GM12878 (cell line): Measurements from ENCODE around the gene UXS1. TPM values are rescaled to one million over a fixed set of nuclear protein-coding genes. Genes with fewer than 3 reads are reported as not detected.

ENCODE experiments used
- ATAC-seq: fragments of 200-7000 bp; cut with Tn5 transposase; 3 replicates; pipeline ENCODE4 v1.9.1; 2020; ENCODE audit warnings: mild to moderate bottlenecking, moderate library complexity
- BruUV-seq: library from RNA; stranded (reverse); fragments of 400-500 nt; replicated peaks from 2 replicates; lab custom pipeline; 2021; lab: Mats Ljungman, UMichigan
- CTCF ChIA-PET: fragments of 300-600 bp; sonication (Branson Sonifier 250); formaldehyde crosslinking; extraction: SDS; loops from one replicate; lab custom pipeline; 2021; ENCODE audit warnings: inconsistent platforms; lab: Yijun Ruan, JAX
- POLR2A ChIA-PET: fragments of 350-600 bp; formaldehyde crosslinking; extraction: SDS; loops from one replicate; lab custom pipeline; 2021; ENCODE audit warnings: inconsistent platforms; lab: Charles Lee
- RAD21 ChIA-PET: fragments of 300-600 bp; sonication (Branson Sonifier 250); formaldehyde crosslinking; loops from one replicate; lab custom pipeline; 2023; ENCODE audit warnings: antibody characterized with exemption; ENCODE audit not compliant: unreplicated experiment; lab: Charles Lee
- SMC1A ChIA-PET: fragments of 300-600 bp; sonication (Branson Sonifier 250); formaldehyde crosslinking; loops from one replicate; lab custom pipeline; 2023; ENCODE audit not compliant: unreplicated experiment, uncharacterized antibody; lab: Charles Lee
- DNase-seq: peaks from one replicate; pipeline ENCODE4 v3.0.0-alpha.2; 2011; ENCODE audit warnings: low read depth, low spot score
- FAIRE-seq: peaks from 3 replicates; lab custom pipeline; 2011; peaks lifted over from hg19 to GRCh38; lab: Jason Lieb, UNC
- H2AFZ ChIP-seq: 2 replicates; pipeline ENCODE4 v1.6.0; 2011; ENCODE audit warnings: low read depth, low read length, control low read depth; ENCODE audit not compliant: control insufficient read depth
- H3K27ac ChIP-seq: 2 replicates; pipeline ENCODE4 v1.5.1; 2011; ENCODE audit warnings: control low read depth; ENCODE audit not compliant: control insufficient read depth, insufficient read depth
- H3K27me3 ChIP-seq, 2 experiments: replicated peaks in 1 of 2; 2 replicates each; pipeline versions ENCODE4 v1.6.0 to v1.6.1; 2011; ENCODE audit warnings: low read length in 1 of 2; ENCODE audit not compliant: control insufficient read depth in 2 of 2, insufficient read depth in 2 of 2
- H3K36me3 ChIP-seq, 2 experiments: 2 replicates each; pipeline ENCODE4 v1.5.1; 2011; ENCODE audit warnings: low read length in 1 of 2; ENCODE audit not compliant: control insufficient read depth in 2 of 2, insufficient read depth in 2 of 2
- H3K4me1 ChIP-seq: 2 replicates; pipeline ENCODE4 v1.6.1; 2011; ENCODE audit warnings: mild to moderate bottlenecking, low read length, moderate library complexity, mixed read lengths; ENCODE audit not compliant: control insufficient read depth, insufficient read depth
- H3K4me2 ChIP-seq: 2 replicates; pipeline ENCODE4 v1.6.0; 2011; ENCODE audit warnings: control low read depth; ENCODE audit not compliant: control insufficient read depth, insufficient read depth
- H3K4me3 ChIP-seq: fragments of 200-600 bp; sonication (generic); 2 replicates; pipeline ENCODE4 v1.5.1; 2016
- H3K79me2 ChIP-seq: 2 replicates; pipeline ENCODE4 v1.6.0; 2011; ENCODE audit warnings: low read length; ENCODE audit not compliant: control insufficient read depth, insufficient read depth
- H3K9ac ChIP-seq: 2 replicates; pipeline ENCODE4 v1.8.0; 2011; ENCODE audit warnings: low read length, control low read depth, mixed read lengths; ENCODE audit not compliant: control insufficient read depth, insufficient read depth
- H3K9me3 ChIP-seq: replicated peaks from 3 replicates; pipeline ENCODE4 v1.5.1; 2011; ENCODE audit warnings: mild to moderate bottlenecking, low read length; ENCODE audit not compliant: control insufficient read depth, insufficient read depth
- H4K20me1 ChIP-seq: 2 replicates; pipeline ENCODE4 v1.6.0; 2011; ENCODE audit not compliant: control insufficient read depth, insufficient read depth
- CEBPZ ChIP-seq: fragments of 150-350 bp; IDR thresholded peaks from 2 replicates; pipeline ENCODE4 v1.6.1; 2016; ENCODE audit warnings: low read depth, low read length
- CTCF ChIP-seq, 3 experiments: IDR thresholded peaks in 2 of 3; conservative IDR thresholded peaks in 1 of 3; 2 replicates each; pipeline ENCODE4 v1.5.1; 2011; ENCODE audit warnings: low read depth in 3 of 3, low read length in 3 of 3, mild to moderate bottlenecking in 3 of 3, control low read depth in 2 of 3, moderate library complexity in 2 of 3, inconsistent platforms in 1 of 3, mixed read lengths in 1 of 3; ENCODE audit not compliant: control insufficient read depth in 2 of 3, insufficient read depth in 1 of 3; ENCODE audit errors: extremely low read depth in 1 of 3
- MYB ChIP-seq: fragments of 150-350 bp; IDR thresholded peaks from 2 replicates; pipeline ENCODE4 v1.6.1; 2014; ENCODE audit warnings: mild to moderate bottlenecking, low read depth, low read length, borderline replicate concordance
- PML ChIP-seq: IDR thresholded peaks from 2 replicates; pipeline ENCODE4 v1.6.1; 2012; ENCODE audit warnings: low read length, inconsistent platforms
- RAD21 ChIP-seq: IDR thresholded peaks from 2 replicates; pipeline ENCODE4 v1.6.1; 2011; ENCODE audit warnings: mild to moderate bottlenecking, low read depth, low read length, moderate library complexity; ENCODE audit not compliant: insufficient read depth
- SMARCA5 ChIP-seq: fragments of 450-650 bp; IDR thresholded peaks from 2 replicates; pipeline ENCODE4 v1.6.1; 2017; ENCODE audit warnings: mild to moderate bottlenecking
- SMC3 ChIP-seq: IDR thresholded peaks from 2 replicates; pipeline ENCODE4 v1.6.1; 2011; ENCODE audit warnings: low read length, improper control_type of control experiment, borderline replicate concordance
- ZBTB11 ChIP-seq: fragments of 450-650 bp; formaldehyde crosslinking; IDR thresholded peaks from 2 replicates; pipeline ENCODE4 v1.5.0; 2022; ENCODE audit warnings: mild to moderate bottlenecking, missing genetic modification characterization
- WGBS: methylation state at CpG from one replicate; pipeline ENCODE4 v1.1.6; 2016; ENCODE audit warnings: low lambda C conversion rate; ENCODE audit not compliant: insufficient replicate concordance, insufficient coverage; ENCODE audit errors: missing lambda C conversion rate; 5-methylcytosine and 5-hydroxymethylcytosine counted together
- in situ Hi-C: fragments of 300-500 bp; cut with MboI; formaldehyde crosslinking; loops from 9 replicates; pipeline ENCODE4 v1.14.3; 2018; ENCODE audit warnings: mixed read lengths
- intact Hi-C: fragments of 100-400 bp; cut with micrococcal nuclease; formaldehyde crosslinking; loops from one replicate; pipeline ENCODE4 v1.14.2; 2022; ENCODE audit not compliant: unreplicated experiment
- polyA plus RNA-seq, 11 experiments: library from polyadenylated mRNA; depleted of rRNA in 4 of 11; unstranded in 6 of 11; stranded (reverse) in 5 of 11; fragments of >200 nt; fragmentation: Nextera tagmentation in 4 of 11; fragmentation: Illumina TruSeq in 1 of 11; extraction: Ambion mirVana in 4 of 11; extraction: Trizol in 1 of 11; gene quantifications; 1 replicate in 1 of 11; 2 replicates in 10 of 11; pipeline versions ENCODE4 v1.2.1 to v1.2.3, GENCODE V29; 2011 to 2016; ENCODE audit warnings: inconsistent platforms in 2 of 11, missing spikeins in 2 of 11, low read depth in 1 of 11
- total RNA-seq, 4 experiments: library from RNA; depleted of rRNA in 3 of 4; stranded (reverse); fragments of >200 nt in 3 of 4; fragmentation: Illumina TruSeq in 1 of 4; extraction: Trizol in 1 of 4; gene quantifications; 2 replicates each; pipeline versions ENCODE4 v1.2.1 to v1.2.3, GENCODE V29; 2013 to 2021

UXS1 gene
- total and polyA plus RNA-seq, 10 of the 15 experiments (the other 5 are each of a cell fraction or from before 2014, with no cell fraction given), result 6.0 to 25.4 (median 24.0) TPM

GRCh38 chr2:106098081-106098480 is 96.0 kb downstream of the UXS1 start:
- Histone ChIP-seq H2AFZ (no peak overlapping the region), H3K79me2 (no peaks in the 10 kb centered on the region), H3K4me1 (no peaks in the 10 kb centered on the region; the same call in 1 of the 2 replicates), H4K20me1 (no peaks in the 10 kb centered on the region), H3K4me3 (no peak overlapping the region), H3K27ac (no peak overlapping the region), H3K36me3 (peaks cover 3 to 7% of the 10 kb centered on the region in 2 experiments), H3K9ac (no peak overlapping the region), H3K27me3 (no peaks in the 10 kb centered on the region), H3K9me3 (no peaks in the 10 kb centered on the region), H3K4me2 (no peak overlapping the region)
- ChIA-PET SMC1A (interaction anchor here (0.6 to 1.4 kb wide), 2 partner anchors 351 to 523 kb away, joined by 3 to 4 read pairs; no protein-coding TSS in a partner anchor), CTCF (interaction anchor here (0.9 to 2.2 kb wide), 3 partner anchors 12 to 521 kb away, joined by 3 to 8 read pairs (median 4); no protein-coding TSS in a partner anchor), POLR2A (no interaction called here), RAD21 (no interaction called here)
- intact Hi-C loops (no loop called here), in situ Hi-C loops (no loop called here)
- 79% methylated on average over 3 of the region's 3 CpGs for WGBS
- no TSS peak for BruUV-seq
- ATAC-seq (peak; percentile 42; the same call in 2 of the 3 replicates), FAIRE-seq (no peak), DNase-seq (no peak)
- TF ChIP-seq CTCF (IDR thresholded peaks at IDR 0.05 in 2 of 3, conservative IDR thresholded peaks at IDR 0.05 in 1 of 3; ENCODE audit: control insufficient read depth in 2 of 3, extremely low read depth in 1 of 3, insufficient read depth in 1 of 3, low read depth in 3 of 3, low read length in 3 of 3), result peak; percentile 20 to 36 (median 32); a peak in 4 of 6 replicates
- TF ChIP-seq PML, result no peak
- no peak for TF ChIP-seq ZBTB11 (CRISPR knock-in tag)
- TF ChIP-seq RAD21, result peak; percentile 53
- TF ChIP-seq SMC3, result peak; percentile 27; the same call in 1 of the 2 replicates
- TF ChIP-seq MYB, result no peak
- TF ChIP-seq CEBPZ, result no peak
- TF ChIP-seq SMARCA5, result no peak
